Ascending aorta (tissue), 2 donors: ENCODE data around the gene GATB. TPM values are rescaled to one million over a fixed set of nuclear protein-coding genes. Genes with fewer than 3 reads are reported as not detected.

Experiments used
- DNase-seq, 2 donors: peaks; one replicate each; pipeline ENCODE4 v3.0.0-alpha.2; 2019; ENCODE audit warnings: low spot score in 2 of 2
- H3K27ac ChIP-seq, 2 donors: fragments of 200-600 bp; sonication (generic); one replicate each; pipeline ENCODE4 v1.5.1; 2016 to 2017; ENCODE audit warnings: mild to moderate bottlenecking in 1 of 2
- H3K27me3 ChIP-seq: fragments of 200-600 bp; sonication (generic); one replicate; pipeline ENCODE4 v1.5.1; 2017
- H3K36me3 ChIP-seq, 2 donors: fragments of 200-600 bp; sonication (generic); one replicate each; pipeline ENCODE4 v1.5.1; 2016
- H3K4me1 ChIP-seq, 2 donors: fragments of 200-600 bp; sonication (generic); one replicate each; pipeline ENCODE4 v1.5.1; 2016 to 2017; ENCODE audit warnings: mild to moderate bottlenecking in 1 of 2
- H3K4me3 ChIP-seq, 2 donors: fragments of 200-600 bp; sonication (generic); one replicate each; pipeline ENCODE4 v1.5.1; 2016 to 2017; ENCODE audit warnings: mild to moderate bottlenecking in 1 of 2
- H3K9me3 ChIP-seq, 2 donors: fragments of 200-600 bp; sonication (generic); one replicate each; pipeline ENCODE4 v1.5.1; 2016
- intact Hi-C: fragments of 100-400 bp; cut with DNase I; formaldehyde crosslinking; loops from one replicate; pipeline ENCODE4 v1.15.1; 2023
- total RNA-seq: library from RNA; depleted of rRNA; stranded (reverse); fragments of >200 nt; gene quantifications from one replicate; pipeline ENCODE4 v1.1.0, GENCODE V29; 2016
- TF ChIP-seq, protein P1 (sequence below), 3 experiments: fragments of 200-600 bp in 2 of 3; fragments of 450-650 bp in 1 of 3; sonication (generic) in 2 of 3; IDR thresholded peaks; one replicate each; pipeline ENCODE4 v1.5.1; 2016 to 2019; ENCODE audit warnings: antibody characterized with exemption in 3 of 3, mild to moderate bottlenecking in 1 of 3, moderate library complexity in 1 of 3

The GATB gene, protein sequence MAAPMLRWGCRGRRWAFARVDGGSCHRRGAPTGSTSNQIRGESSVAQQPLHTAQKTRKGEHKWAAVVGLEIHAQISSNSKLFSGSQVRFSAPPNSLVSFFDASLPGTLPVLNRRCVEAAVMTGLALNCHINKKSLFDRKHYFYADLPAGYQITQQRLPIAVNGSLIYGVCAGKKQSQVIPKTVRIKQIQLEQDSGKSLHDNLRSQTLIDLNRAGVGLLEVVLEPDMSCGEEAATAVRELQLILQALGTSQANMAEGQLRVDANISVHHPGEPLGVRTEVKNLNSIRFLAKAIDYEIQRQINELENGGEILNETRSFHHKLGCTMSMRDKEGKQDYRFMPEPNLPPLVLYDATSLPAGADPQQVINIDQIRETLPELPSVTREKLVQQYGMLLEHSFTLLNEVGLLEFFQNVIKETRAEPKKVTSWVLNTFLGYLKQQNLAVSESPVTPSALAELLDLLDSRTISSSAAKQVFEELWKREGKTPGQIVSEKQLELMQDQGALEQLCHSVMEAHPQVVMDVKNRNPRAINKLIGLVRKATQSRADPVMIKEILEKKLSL
- 16.7 TPM for total RNA-seq

DNA sequence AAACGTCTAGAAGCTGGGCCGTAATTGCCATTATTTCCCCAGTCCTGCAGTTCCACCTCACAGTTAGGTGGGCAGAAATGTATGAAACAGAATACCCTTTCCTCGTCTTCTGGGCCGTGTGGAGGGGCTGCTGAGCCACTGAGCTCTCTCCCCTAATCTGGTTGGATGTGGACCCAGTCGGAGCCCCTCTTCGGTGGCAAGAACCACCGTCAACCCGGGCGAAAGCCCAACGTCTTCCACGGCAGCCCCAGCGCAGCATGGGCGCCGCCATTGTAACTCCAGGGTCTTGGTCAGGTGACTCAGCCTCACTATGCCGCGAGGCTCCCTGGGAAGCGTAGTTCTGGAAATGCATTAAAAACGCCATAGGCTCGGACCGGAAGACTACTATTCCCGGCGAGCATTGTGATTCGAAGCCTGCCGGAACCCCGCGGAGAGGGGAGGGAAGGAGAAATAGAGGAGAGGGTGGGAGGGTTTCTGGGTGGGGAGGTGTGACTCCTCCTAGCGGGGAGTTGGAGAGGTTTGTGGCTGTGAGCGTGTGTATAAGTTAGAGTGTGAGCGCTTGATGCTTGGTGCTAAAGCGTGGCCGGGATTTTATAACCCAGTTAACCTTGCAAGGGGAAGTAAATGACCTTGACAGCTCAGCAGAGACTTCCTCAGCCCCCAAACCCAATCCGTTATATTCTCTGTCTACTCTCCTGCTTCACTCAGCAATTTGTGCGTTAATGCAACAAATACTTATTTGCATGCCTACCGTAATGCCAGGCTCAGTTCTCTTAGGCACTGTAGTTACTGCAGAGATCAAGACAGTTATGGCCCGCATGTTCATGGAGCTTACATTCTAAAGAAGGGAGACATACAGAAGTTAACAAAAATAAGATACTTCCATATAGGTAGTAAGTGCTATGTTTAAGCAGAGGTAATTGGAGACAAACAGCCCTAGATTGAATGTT is at the start of gene GATB:
Gene GATB (minus strand): TSS at position 296 of the 950 bp plus-strand sequence. CDS start 25 bp downstream, at position 271.
- DNase-seq, result peak; percentile 75 to 97
- H3K4me1 ChIP-seq, result peaks cover 0 to 4% of the 10 kb centered on the region in 2 donors
- intact Hi-C loops, result loop anchor here (1.0 to 10.0 kb wide), 7 partner anchors 286 to 1018 kb away; partner anchors contain the start of genes ARFIP1, FBXW7, RPS3A and TIGD4
- peaks cover 0 to 3% of the 10 kb centered on the region in 2 donors for H3K36me3 ChIP-seq
- H3K4me3 ChIP-seq, result peak within 1 kb of the TSS; percentile 63 to 74
- peak within 1 kb of the TSS in 1 of 2 donors; percentile 29 for H3K27ac ChIP-seq
- H3K9me3 ChIP-seq, result no peaks in the 10 kb centered on the region
- TF ChIP-seq, protein P1, sequence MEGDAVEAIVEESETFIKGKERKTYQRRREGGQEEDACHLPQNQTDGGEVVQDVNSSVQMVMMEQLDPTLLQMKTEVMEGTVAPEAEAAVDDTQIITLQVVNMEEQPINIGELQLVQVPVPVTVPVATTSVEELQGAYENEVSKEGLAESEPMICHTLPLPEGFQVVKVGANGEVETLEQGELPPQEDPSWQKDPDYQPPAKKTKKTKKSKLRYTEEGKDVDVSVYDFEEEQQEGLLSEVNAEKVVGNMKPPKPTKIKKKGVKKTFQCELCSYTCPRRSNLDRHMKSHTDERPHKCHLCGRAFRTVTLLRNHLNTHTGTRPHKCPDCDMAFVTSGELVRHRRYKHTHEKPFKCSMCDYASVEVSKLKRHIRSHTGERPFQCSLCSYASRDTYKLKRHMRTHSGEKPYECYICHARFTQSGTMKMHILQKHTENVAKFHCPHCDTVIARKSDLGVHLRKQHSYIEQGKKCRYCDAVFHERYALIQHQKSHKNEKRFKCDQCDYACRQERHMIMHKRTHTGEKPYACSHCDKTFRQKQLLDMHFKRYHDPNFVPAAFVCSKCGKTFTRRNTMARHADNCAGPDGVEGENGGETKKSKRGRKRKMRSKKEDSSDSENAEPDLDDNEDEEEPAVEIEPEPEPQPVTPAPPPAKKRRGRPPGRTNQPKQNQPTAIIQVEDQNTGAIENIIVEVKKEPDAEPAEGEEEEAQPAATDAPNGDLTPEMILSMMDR (IDR thresholded peaks at IDR 0.05), result peak in 2 of 3 experiments; percentile 30 to 37
- no peaks in the 10 kb centered on the region for H3K27me3 ChIP-seq

DNA sequence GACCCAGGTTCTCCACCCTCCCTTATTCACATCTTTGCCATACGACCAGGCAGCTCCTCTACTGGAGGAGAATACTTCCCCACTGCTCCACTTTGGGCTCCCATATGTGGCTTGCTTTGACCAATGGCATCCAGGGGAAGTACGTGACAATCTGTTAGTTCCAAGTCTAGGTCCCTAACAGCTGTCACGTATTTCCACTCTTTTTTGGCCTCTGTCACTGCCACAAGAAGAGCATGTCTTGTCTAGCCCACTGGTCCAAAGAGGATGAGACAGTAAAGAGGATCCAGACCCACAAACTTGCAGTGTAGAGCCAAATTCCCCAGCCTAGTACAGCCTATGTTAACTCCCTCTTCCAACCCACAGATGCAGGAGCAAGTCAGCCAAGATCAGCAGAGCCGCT is 49.7 kb upstream of the GATB start:
- Histone ChIP-seq H3K36me3 (no peaks in the 10 kb centered on the region), H3K4me3 (no peak overlapping the region), H3K9me3 (no peaks in the 10 kb centered on the region), H3K27me3 (no peaks in the 10 kb centered on the region), H3K4me1 (no peaks in the 10 kb centered on the region), H3K27ac (no peak overlapping the region)
- TF ChIP-seq, protein P1 (IDR thresholded peaks at IDR 0.05), result no peak
- DNase-seq, result no peak
- intact Hi-C loops, result no loop called here

DNA sequence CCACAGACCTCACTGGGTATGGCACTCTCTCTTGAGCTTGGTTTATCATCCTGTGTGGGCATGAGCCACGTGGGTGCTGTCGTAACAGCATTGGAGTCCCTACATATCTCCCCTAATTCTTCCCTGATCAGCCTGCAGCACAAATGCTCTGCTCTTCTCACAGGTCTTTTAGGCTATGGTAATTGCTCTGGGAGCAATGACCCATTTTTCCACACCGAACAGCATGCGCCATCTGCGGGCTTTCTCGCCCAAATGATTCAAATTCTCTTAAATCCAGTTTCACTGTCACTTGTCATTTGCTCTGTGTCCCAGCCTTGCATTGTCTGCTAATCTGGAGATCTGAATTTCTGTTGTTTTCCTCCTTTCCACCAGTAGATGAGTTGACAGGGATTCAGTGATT is 48.9 kb upstream of the GATB start:
- intact Hi-C loops, result no loop called here
- Histone ChIP-seq H3K9me3 (no peaks in the 10 kb centered on the region), H3K27ac (no peak overlapping the region), H3K4me1 (no peaks in the 10 kb centered on the region), H3K27me3 (no peaks in the 10 kb centered on the region), H3K36me3 (no peaks in the 10 kb centered on the region), H3K4me3 (no peak overlapping the region)
- no peak for DNase-seq
- TF ChIP-seq, protein P1 (IDR thresholded peaks at IDR 0.05), result no peak

DNA sequence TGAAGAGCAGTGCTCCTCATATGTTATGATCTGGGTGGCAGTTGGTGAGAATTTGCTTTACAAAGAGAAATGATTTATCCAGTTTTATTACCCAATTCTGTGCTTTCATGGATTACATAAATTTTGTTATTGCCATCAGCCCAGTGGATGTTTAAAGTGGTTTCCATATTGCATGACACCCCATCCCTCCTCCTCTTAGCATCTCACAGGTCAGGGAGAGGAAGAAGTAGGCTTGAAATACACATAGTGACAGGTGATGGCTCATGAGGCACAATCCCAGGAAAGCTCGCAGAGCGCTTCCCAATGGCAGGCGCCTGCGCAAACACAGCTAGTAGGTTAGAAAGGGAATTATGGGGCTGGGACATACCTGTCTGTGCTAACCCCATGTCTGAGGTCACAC is 47.7 kb upstream of the GATB start:
- TF ChIP-seq, protein P1 (IDR thresholded peaks at IDR 0.05), result no peak
- Histone ChIP-seq H3K4me3 (no peak overlapping the region), H3K4me1 (no peaks in the 10 kb centered on the region), H3K27me3 (no peaks in the 10 kb centered on the region), H3K9me3 (no peaks in the 10 kb centered on the region), H3K27ac (no peak overlapping the region), H3K36me3 (no peaks in the 10 kb centered on the region)
- intact Hi-C loops, result no loop called here
- DNase-seq, result no peak

DNA sequence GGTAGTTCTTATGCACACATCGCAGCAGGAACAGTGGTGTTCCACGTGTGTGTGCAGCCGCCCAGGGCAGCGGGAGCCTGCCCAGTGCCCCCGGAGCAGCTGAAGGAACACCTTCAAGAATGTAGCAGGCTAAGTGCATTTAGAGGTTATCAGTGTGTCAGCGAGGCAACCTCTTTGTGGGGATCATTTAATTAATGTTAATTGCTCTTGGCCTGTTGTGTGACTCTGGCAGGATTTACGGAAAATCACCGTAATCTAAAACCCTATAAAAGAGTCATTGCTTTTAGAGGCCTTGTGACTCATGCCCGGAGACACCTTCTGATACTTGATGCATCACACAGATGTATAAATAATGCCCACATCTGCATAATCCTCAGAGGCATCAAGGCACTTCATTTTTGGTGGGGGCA is 47.3 kb upstream of the GATB start:
- no peaks in the 10 kb centered on the region for H3K9me3 ChIP-seq
- H3K36me3 ChIP-seq, result no peaks in the 10 kb centered on the region
- H3K4me1 ChIP-seq, result no peaks in the 10 kb centered on the region
- TF ChIP-seq, protein P1 (IDR thresholded peaks at IDR 0.05), result no peak
- H3K4me3 ChIP-seq, result no peak overlapping the region
- no peak overlapping the region for H3K27ac ChIP-seq
- no peaks in the 10 kb centered on the region for H3K27me3 ChIP-seq
- intact Hi-C loops, result no loop called here
- no peak for DNase-seq
